GM12865 (cell line): ENCODE results near the gene TBC1D23.

ENCODE experiments used
- DNase-seq: peaks from one replicate; pipeline ENCODE4 v3.0.0; 2010; ENCODE audit warnings: low read depth
- H3K4me3 ChIP-seq: 2 replicates; pipeline ENCODE4 v1.5.1; 2011; ENCODE audit warnings: mild to moderate bottlenecking, low read depth, low read length, control low read depth
- CTCF ChIP-seq: IDR thresholded peaks from 2 replicates; pipeline ENCODE4 v1.5.1; 2011; ENCODE audit warnings: low read length, control low read depth, low read depth, inconsistent platforms; ENCODE audit not compliant: insufficient read depth; ENCODE audit errors: missing control alignments

The TBC1D23 gene

DNA sequence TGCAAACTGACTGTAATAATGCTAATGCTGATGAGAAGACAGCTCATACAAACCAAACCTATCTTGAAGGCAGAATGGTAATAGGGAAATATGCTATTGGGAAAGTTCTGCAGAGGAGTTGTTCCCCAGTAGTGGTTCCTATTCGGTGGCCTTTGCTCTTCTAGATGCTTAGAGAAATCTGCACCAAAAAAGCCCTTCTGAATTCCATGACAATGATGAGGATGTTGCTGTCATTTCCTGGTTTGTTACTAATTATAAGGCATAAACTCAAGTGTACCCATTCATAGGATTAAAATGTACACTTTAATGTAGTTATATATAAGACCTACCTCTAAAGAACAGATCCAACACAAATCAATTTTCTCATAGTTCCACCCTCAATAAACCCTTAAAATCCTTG, 110.0 kb downstream of the TBC1D23 start:
- DNase-seq: no peak
- no peak for TF ChIP-seq CTCF
- H3K4me3 ChIP-seq: no peak overlapping the region

GRCh38 chr3:100374521-100374920, 113.7 kb downstream of the TBC1D23 start:
- no peak overlapping the region for H3K4me3 ChIP-seq
- no peak for TF ChIP-seq CTCF
- no peak for DNase-seq
